Activated T-cell treated with anti-CD3 and anti-CD28 coated beads, Interleukin-2, amount 50 U/mL, for 72 hours (primary cell): ENCODE data around the gene SYT14. TPM values are rescaled to one million over a fixed set of nuclear protein-coding genes. Genes with fewer than 3 reads are reported as not detected.
"Not testable (repeated sequence)": the region's sequence is repeated elsewhere in the genome, so short reads cannot be mapped to it uniquely, and the experiment has no call there.

Source experiments
- ATAC-seq, 2 donors: fragments of 150-1000 bp; cut with Tn5 transposase; replicated peaks in 1 of 2; 2 replicates each; pipeline ENCODE4 v1.10.0; 2021; ENCODE audit warnings: moderate library complexity in 2 of 2, mild to moderate bottlenecking in 1 of 2
- DNase-seq, 2 donors: peaks; one replicate each; pipeline ENCODE4 v3.0.0; 2021 to 2022; ENCODE audit warnings: mixed read lengths in 1 of 2
- H3K27ac Mint-ChIP-seq: one replicate; pipeline ENCODE4 v1.8.0; 2022; ENCODE audit warnings: mild to moderate bottlenecking, moderate library complexity, mixed read lengths
- H3K27me3 Mint-ChIP-seq: one replicate; pipeline ENCODE4 v1.8.0; 2022; ENCODE audit warnings: low read depth, mixed read lengths
- H3K36me3 Mint-ChIP-seq, 2 donors: one replicate each; pipeline ENCODE4 v1.8.0; 2022; ENCODE audit warnings: mixed read lengths in 2 of 2, mild to moderate bottlenecking in 1 of 2; ENCODE audit not compliant: insufficient read depth in 2 of 2
- H3K4me1 Mint-ChIP-seq: one replicate; pipeline ENCODE4 v1.8.0; 2022; ENCODE audit warnings: low read depth, mixed read lengths
- H3K4me3 Mint-ChIP-seq, 2 donors: one replicate each; pipeline ENCODE4 v1.8.0; 2022; ENCODE audit warnings: mild to moderate bottlenecking in 2 of 2, mixed read lengths in 2 of 2, moderate library complexity in 2 of 2
- H3K9me3 Mint-ChIP-seq, 2 donors: one replicate each; pipeline ENCODE4 v1.8.0; 2022; ENCODE audit warnings: mixed read lengths in 2 of 2
- total RNA-seq, 2 donors: library from RNA; stranded (reverse); gene quantifications; one replicate each; pipeline ENCODE4 v1.2.3, GENCODE V29; 2022

Gene SYT14
- total RNA-seq, 2 donors from 2014 or later = not detected

- DNase-seq = no peak
Observed at GRCh38 chr1:210010161-210010560, 72.1 kb downstream of the SYT14 start.

GRCh38 chr1:210021145-210021860 lies 83.3 kb downstream of the SYT14 start:
- no peaks in the 10 kb centered on the region for H3K4me1 Mint-ChIP-seq
- peaks cover 5% of the 10 kb centered on the region for H3K27me3 Mint-ChIP-seq
- H3K9me3 Mint-ChIP-seq = no peaks in the 10 kb centered on the region
- no peaks in the 10 kb centered on the region for H3K36me3 Mint-ChIP-seq
- H3K4me3 Mint-ChIP-seq = no peak overlapping the region
- H3K27ac Mint-ChIP-seq = no peak overlapping the region
- no peak for DNase-seq
- no peak for ATAC-seq

More at GRCh38 chr1:210010161-210010560, 72.1 kb downstream of the SYT14 start:
- no peak for ATAC-seq
- Mint-ChIP-seq H3K4me3 (no peak overlapping the region), H3K27me3 (peaks cover 3% of the 10 kb centered on the region), H3K9me3 (no peaks in the 10 kb centered on the region), H3K36me3 (no peaks in the 10 kb centered on the region), H3K27ac (no peak overlapping the region), H3K4me1 (no peaks in the 10 kb centered on the region)

- no peaks in the 10 kb centered on the region for H3K9me3 Mint-ChIP-seq
- no peak for DNase-seq
- no peak overlapping the region for H3K27ac Mint-ChIP-seq
- H3K4me1 Mint-ChIP-seq = no peaks in the 10 kb centered on the region
- H3K27me3 Mint-ChIP-seq = no peaks in the 10 kb centered on the region
- no peaks in the 10 kb centered on the region for H3K36me3 Mint-ChIP-seq
- ATAC-seq = no peak
- no peak overlapping the region for H3K4me3 Mint-ChIP-seq
Observed at GRCh38 chr1:210022044-210022443, 84.0 kb downstream of the SYT14 start.

DNA sequence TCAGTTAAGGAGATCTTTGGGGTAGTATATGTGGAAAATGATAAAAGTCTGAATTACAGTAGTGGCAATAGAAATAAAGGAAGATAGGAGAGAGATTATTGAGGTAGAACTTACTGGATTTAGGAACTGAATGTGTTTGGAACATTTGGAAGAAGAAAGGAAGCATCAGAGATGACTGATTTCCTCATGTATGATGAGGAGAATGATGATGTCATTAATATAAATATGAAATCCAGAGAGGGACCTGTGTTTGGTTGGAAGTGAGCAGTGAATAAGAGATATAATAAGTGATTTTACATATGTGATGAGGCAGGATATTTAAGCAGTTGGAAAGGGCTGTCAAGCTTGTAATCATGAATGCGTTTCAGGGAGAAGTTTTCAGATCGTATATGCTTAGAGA lies 86.3 kb downstream of the SYT14 start:
- DNase-seq (no peak), ATAC-seq (no peak)
- H3K27ac Mint-ChIP-seq = no peak overlapping the region
- H3K4me1 Mint-ChIP-seq = no peaks in the 10 kb centered on the region
- H3K4me3 Mint-ChIP-seq = no peak overlapping the region
- H3K27me3 Mint-ChIP-seq = no peaks in the 10 kb centered on the region
- H3K36me3 Mint-ChIP-seq = no peaks in the 10 kb centered on the region
- H3K9me3 Mint-ChIP-seq = no peaks in the 10 kb centered on the region

DNA sequence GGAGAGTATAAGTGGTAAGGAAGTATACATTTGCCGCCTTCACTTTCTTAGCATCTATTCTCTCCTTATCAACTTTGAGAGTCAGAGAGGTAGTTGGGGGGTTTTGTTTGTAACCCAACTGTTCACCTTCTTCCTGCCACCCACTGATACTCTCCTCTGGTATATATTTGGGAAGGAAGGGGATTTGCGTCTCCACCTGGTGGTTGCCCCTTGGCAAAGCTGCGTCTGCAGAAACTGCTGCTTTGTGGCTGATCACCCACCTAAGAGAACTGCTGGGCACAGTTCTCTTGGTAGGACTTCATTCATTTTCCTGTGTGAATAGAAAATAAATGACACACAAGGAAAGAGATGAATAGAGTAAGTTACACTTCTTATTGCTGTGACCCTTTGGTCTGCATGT lies 87.0 kb downstream of the SYT14 start:
- Mint-ChIP-seq H3K4me3 (no peak overlapping the region), H3K4me1 (no peaks in the 10 kb centered on the region), H3K9me3 (no peaks in the 10 kb centered on the region), H3K27me3 (no peaks in the 10 kb centered on the region), H3K27ac (no peak overlapping the region), H3K36me3 (no peaks in the 10 kb centered on the region)
- ATAC-seq (no peak), DNase-seq (no peak)

- Mint-ChIP-seq H3K36me3 (no peaks in the 10 kb centered on the region), H3K27me3 (peaks cover 7% of the 10 kb centered on the region), H3K27ac (no peak overlapping the region)
Observed at GRCh38 chr1:210025870-210026269, 87.9 kb downstream of the SYT14 start.

GRCh38 chr1:210027994-210028393 lies 90.0 kb downstream of the SYT14 start:
- Mint-ChIP-seq H3K27me3 (peaks cover 7% of the 10 kb centered on the region), H3K9me3 (peaks cover 3 to 4% of the 10 kb centered on the region in 2 donors), H3K4me3 (no peak overlapping the region), H3K4me1 (no peaks in the 10 kb centered on the region), H3K36me3 (no peaks in the 10 kb centered on the region), H3K27ac (no peak overlapping the region)
- ATAC-seq (no peak), DNase-seq (no peak)

More at GRCh38 chr1:210025870-210026269, 87.9 kb downstream of the SYT14 start:
- no peaks in the 10 kb centered on the region for H3K4me1 Mint-ChIP-seq
- ATAC-seq = no peak
- no peak overlapping the region for H3K4me3 Mint-ChIP-seq
- DNase-seq = no peak
- peaks cover 2 to 3% of the 10 kb centered on the region in 2 donors for H3K9me3 Mint-ChIP-seq

DNA sequence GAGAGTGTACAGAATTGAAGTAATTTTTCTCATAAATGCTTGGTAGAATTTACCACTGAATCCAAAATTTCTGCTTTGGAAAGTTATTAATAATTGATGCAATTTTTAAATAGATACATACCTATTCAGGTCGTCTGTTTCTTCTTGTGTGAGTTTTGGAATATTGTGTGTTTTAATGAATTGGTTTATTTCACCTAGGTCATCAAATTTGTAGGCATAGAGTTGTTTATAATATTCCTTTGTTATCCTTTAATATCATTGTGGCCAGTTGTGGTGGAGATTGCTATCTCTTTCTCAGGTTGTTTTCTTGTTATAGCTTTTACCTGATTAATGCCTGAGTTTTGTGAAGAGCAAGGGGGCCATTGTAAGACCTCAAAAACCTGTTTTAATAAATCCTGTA lies 93.5 kb downstream of the SYT14 start:
- Mint-ChIP-seq H3K36me3 (no peaks in the 10 kb centered on the region), H3K27me3 (peaks cover 7% of the 10 kb centered on the region), H3K4me1 (no peaks in the 10 kb centered on the region), H3K4me3 (no peak overlapping the region), H3K9me3 (peaks cover 3 to 4% of the 10 kb centered on the region in 2 donors), H3K27ac (no peak overlapping the region)
- no peak for ATAC-seq
- no peak for DNase-seq

DNA sequence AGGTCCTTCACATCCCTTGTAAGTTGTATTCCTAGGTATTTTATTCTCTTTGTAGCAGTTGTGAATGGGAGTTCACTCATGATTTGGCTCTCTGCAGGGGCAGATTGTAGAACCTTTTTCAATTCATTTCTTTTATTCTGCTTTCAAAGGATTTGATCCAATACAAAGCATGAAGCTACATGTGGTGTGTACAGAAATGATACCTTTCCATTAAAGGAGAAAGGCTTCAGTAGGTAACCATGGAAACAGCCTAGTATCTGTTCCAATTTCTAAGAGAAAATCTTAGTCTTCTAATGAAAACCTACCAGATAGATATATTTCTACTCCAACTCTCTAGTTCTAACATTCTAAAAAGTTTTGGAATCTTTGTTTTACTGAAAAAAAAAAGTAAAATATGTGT lies 105.0 kb downstream of the SYT14 start:
- Mint-ChIP-seq H3K4me1 (no peaks in the 10 kb centered on the region), H3K27ac (no peak overlapping the region)
- ATAC-seq = no peak

DNA sequence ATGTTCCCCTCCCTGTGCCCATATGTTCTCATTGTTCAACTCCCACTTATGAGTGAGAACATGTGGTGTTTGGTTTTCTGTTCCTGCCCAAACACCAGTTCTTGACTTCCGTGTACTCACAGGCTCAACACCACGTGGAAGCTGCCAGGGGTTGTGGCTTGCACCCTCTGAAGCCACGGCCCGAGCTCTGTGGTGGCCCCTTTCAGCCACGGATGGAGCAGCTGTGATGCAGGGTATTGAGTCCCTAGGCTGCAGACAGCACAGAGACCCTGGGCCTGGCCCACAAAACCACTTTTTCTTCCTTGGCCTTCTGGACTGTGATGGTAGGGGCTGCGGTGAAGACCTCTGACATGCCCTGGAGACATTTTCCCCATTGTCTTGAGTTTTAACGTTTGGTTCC lies 111.6 kb downstream of the SYT14 start:
- Mint-ChIP-seq H3K27ac (no peak overlapping the region), H3K4me3 (no peak overlapping the region)
- no peak for ATAC-seq

More for the DNA sequence above, 105.0 kb downstream of the SYT14 start:
- Mint-ChIP-seq H3K36me3 (peaks cover 0 to 2% of the 10 kb centered on the region in 2 donors), H3K4me3 (no peak overlapping the region), H3K9me3 (peaks cover 2% of the 10 kb centered on the region in 2 donors), H3K27me3 (no peaks in the 10 kb centered on the region)
- DNase-seq = no peak

DNA sequence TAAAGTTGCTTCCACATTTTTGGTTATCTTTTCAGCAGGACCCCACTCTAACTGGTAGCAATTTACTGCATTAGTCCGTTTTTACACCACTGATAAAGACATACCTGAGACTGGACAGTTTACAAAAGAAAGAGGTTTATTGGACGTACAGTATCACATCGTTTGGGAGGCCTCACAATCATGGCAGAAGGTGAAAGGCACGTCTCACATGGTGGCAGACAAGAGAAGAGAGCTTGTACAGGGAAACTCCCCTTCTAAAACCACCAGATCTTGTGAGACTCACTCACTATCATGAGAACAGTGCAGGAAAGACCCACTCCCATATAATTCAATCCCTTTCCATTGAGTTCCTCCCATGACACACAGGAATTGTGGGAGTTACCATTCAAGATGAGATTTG lies 112.5 kb downstream of the SYT14 start:
- not testable (repeated sequence) for H3K9me3 Mint-ChIP-seq, H3K36me3 Mint-ChIP-seq, H3K27me3 Mint-ChIP-seq, DNase-seq, H3K27ac Mint-ChIP-seq, ATAC-seq, H3K4me1 Mint-ChIP-seq, H3K4me3 Mint-ChIP-seq

More for the DNA sequence above, 111.6 kb downstream of the SYT14 start:
- no peaks in the 10 kb centered on the region for H3K27me3 Mint-ChIP-seq
- H3K9me3 Mint-ChIP-seq = no peaks in the 10 kb centered on the region
- H3K4me1 Mint-ChIP-seq = no peaks in the 10 kb centered on the region
- DNase-seq = no peak
- peaks cover 0 to 2% of the 10 kb centered on the region in 2 donors for H3K36me3 Mint-ChIP-seq

DNA sequence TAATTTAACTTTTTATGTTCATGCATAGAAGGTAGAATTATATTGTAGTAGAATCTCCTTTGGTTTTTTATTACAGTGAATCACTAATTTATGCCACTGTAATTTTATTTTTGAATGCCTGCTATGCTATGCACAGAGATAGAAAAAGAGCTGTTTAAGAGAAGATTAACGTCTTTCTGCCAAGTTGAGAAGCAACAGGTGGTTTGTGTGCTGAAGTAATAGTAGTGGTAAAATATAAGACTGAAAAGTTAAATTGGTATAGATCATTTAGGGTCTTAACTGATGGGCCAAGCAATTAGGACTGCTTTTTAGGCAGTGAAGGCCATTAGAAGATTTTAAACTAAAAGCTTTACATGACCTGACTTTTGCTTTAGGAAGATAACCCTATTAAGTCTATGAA lies 115.1 kb downstream of the SYT14 start:
- H3K27me3 Mint-ChIP-seq = no peaks in the 10 kb centered on the region
- DNase-seq (no peak), ATAC-seq (no peak)
- H3K9me3 Mint-ChIP-seq = no peaks in the 10 kb centered on the region
- no peak overlapping the region for H3K27ac Mint-ChIP-seq
- H3K36me3 Mint-ChIP-seq = peaks cover 0 to 2% of the 10 kb centered on the region in 2 donors
- H3K4me1 Mint-ChIP-seq = no peaks in the 10 kb centered on the region
- no peak overlapping the region for H3K4me3 Mint-ChIP-seq

DNA sequence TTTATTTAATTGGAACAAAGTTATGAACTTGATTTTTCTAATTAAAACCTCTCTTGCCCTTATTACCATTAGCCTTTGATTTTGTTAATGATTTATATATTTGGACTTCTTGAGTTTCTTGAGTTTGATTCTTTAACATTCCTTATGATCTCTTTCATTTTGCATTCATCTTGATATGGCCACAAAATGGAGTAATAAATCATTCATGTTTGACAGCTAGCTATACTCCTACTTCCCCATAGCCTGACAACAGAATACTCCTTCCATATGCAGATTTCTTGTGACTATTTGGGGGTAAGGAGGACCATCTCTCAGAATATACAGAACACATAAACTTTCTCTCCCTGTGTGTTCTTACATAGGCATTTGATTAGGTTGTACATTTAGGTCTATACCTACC lies 119.6 kb downstream of the SYT14 start:
- Mint-ChIP-seq H3K9me3 (no peaks in the 10 kb centered on the region), H3K36me3 (no peaks in the 10 kb centered on the region), H3K4me1 (no peaks in the 10 kb centered on the region), H3K27ac (no peak overlapping the region), H3K27me3 (no peaks in the 10 kb centered on the region), H3K4me3 (no peak overlapping the region)
- DNase-seq = no peak
- no peak for ATAC-seq

- H3K27me3 Mint-ChIP-seq = no peaks in the 10 kb centered on the region
- no peak overlapping the region for H3K4me3 Mint-ChIP-seq
- no peaks in the 10 kb centered on the region for H3K4me1 Mint-ChIP-seq
- no peak overlapping the region for H3K27ac Mint-ChIP-seq
- H3K36me3 Mint-ChIP-seq = peaks cover 0 to under 1% of the 10 kb centered on the region in 2 donors
- ATAC-seq (no peak), DNase-seq (no peak)
- peaks cover 2 to 3% of the 10 kb centered on the region in 2 donors for H3K9me3 Mint-ChIP-seq
Observed at GRCh38 chr1:210061992-210062391, 124.0 kb downstream of the SYT14 start.
